Measurements from ENCODE around the gene PLB1. TPM values are rescaled to one million over a fixed set of nuclear protein-coding genes. Genes with fewer than 3 reads are reported as not detected.

The PLB1 gene
- polyA plus RNA-seq, 1 donor from 2014 or later = 2.8 TPM

- no peak overlapping the region for H2AFZ ChIP-seq (ENCODE audit: low read depth, low read length)
- H3K9me3 ChIP-seq (ENCODE audit: low read length) = no peaks in the 10 kb centered on the region
- no peaks in the 10 kb centered on the region for H3K9me2 ChIP-seq (ENCODE audit: insufficient read depth, low read length)
- no peak for TF ChIP-seq EP300 (conservative IDR thresholded peaks at IDR 0.05; ENCODE audit: poor library complexity, severe bottlenecking)
- no peak for TF ChIP-seq TAF1 (IDR thresholded peaks at IDR 0.05; ENCODE audit: low read depth)
- no peak for TF ChIP-seq REST (IDR thresholded peaks at IDR 0.05; ENCODE audit: borderline replicate concordance)
- TF ChIP-seq MXI1 (conservative IDR thresholded peaks at IDR 0.05; ENCODE audit: poor library complexity, severe bottlenecking) = no peak
- no peak for TF ChIP-seq RAD21 (conservative IDR thresholded peaks at IDR 0.05)
- no peak for TF ChIP-seq EZH2 (IDR thresholded peaks at IDR 0.05; ENCODE audit: borderline replicate concordance, insufficient read depth, low read length, poor library complexity, severe bottlenecking)
- no peak for TF ChIP-seq SMC3 (conservative IDR thresholded peaks at IDR 0.05; ENCODE audit: poor library complexity)
- TF ChIP-seq CTCF (IDR thresholded peaks at IDR 0.05; ENCODE audit: poor library complexity, severe bottlenecking) = no peak
- no peaks in the 10 kb centered on the region for H3K79me2 ChIP-seq (replicated peaks; ENCODE audit: insufficient read depth, low read length)
- H3K36me3 ChIP-seq (ENCODE audit: insufficient read depth, low read length) = no peaks in the 10 kb centered on the region
- H3K9ac ChIP-seq (ENCODE audit: low read length) = no peak overlapping the region
- no peaks in the 10 kb centered on the region for H3K27me3 ChIP-seq (ENCODE audit: insufficient read depth, low read depth, low read length)
- no peaks in the 10 kb centered on the region for H3F3A ChIP-seq (ENCODE audit: insufficient read depth, low read length, poor library complexity, severe bottlenecking)
- no peak overlapping the region for H3K4me2 ChIP-seq (ENCODE audit: low read length)
- H3K27ac ChIP-seq (ENCODE audit: low read length) = no peak overlapping the region
- no peak overlapping the region for H3K4me3 ChIP-seq (ENCODE audit: low read length)
- H4K20me1 ChIP-seq (ENCODE audit: insufficient read depth) = no peaks in the 10 kb centered on the region
Observed at GRCh38 chr2:28606986-28607441, 111.2 kb downstream of the PLB1 start.

- Histone ChIP-seq H3K9me3 (ENCODE audit: low read length) (no peaks in the 10 kb centered on the region), H3K27ac (ENCODE audit: low read length) (no peak overlapping the region), H3K9me2 (ENCODE audit: insufficient read depth, low read length) (no peaks in the 10 kb centered on the region), H3K27me3 (ENCODE audit: insufficient read depth, low read depth, low read length) (no peaks in the 10 kb centered on the region), H3K9ac (ENCODE audit: low read length) (no peak overlapping the region), H3K79me2 (replicated peaks; ENCODE audit: insufficient read depth, low read length) (no peaks in the 10 kb centered on the region), H4K20me1 (ENCODE audit: insufficient read depth) (no peaks in the 10 kb centered on the region), H2AFZ (ENCODE audit: low read depth, low read length) (no peak overlapping the region), H3K4me3 (ENCODE audit: low read length) (no peak overlapping the region), H3F3A (ENCODE audit: insufficient read depth, low read length, poor library complexity, severe bottlenecking) (no peaks in the 10 kb centered on the region), H3K36me3 (ENCODE audit: insufficient read depth, low read length) (no peaks in the 10 kb centered on the region), H3K4me2 (ENCODE audit: low read length) (no peak overlapping the region)
- no peak for TF ChIP-seq REST (IDR thresholded peaks at IDR 0.05; ENCODE audit: borderline replicate concordance)
- no peak for TF ChIP-seq EP300 (conservative IDR thresholded peaks at IDR 0.05; ENCODE audit: poor library complexity, severe bottlenecking)
- no peak for TF ChIP-seq SMC3 (conservative IDR thresholded peaks at IDR 0.05; ENCODE audit: poor library complexity)
- no peak for TF ChIP-seq EZH2 (IDR thresholded peaks at IDR 0.05; ENCODE audit: borderline replicate concordance, insufficient read depth, low read length, poor library complexity, severe bottlenecking)
- no peak for TF ChIP-seq POLR2AphosphoS5 (IDR thresholded peaks at IDR 0.05)
- TF ChIP-seq RAD21 (conservative IDR thresholded peaks at IDR 0.05) = no peak
- no peak for TF ChIP-seq TAF1 (IDR thresholded peaks at IDR 0.05; ENCODE audit: low read depth)
- no peak for TF ChIP-seq MXI1 (conservative IDR thresholded peaks at IDR 0.05; ENCODE audit: poor library complexity, severe bottlenecking)
- TF ChIP-seq CTCF (IDR thresholded peaks at IDR 0.05; ENCODE audit: poor library complexity, severe bottlenecking) = no peak
Observed at GRCh38 chr2:28607730-28608499, 112.1 kb downstream of the PLB1 start.

Measured in neural cell (in vitro differentiated cells).